Endothelial cell of umbilical vein (primary cell): ENCODE results near the gene DDX4. TPM values are rescaled to one million over a fixed set of nuclear protein-coding genes. Genes with fewer than 3 reads are reported as not detected.

Experiments
- BruUV-seq: library from RNA; stranded (reverse); fragments of 400-500 nt; replicated peaks from 2 replicates; lab custom pipeline; 2021; lab: Mats Ljungman, UMichigan
- CTCF ChIA-PET: fragments of 300-600, 350-600 bp; sonication (Branson Sonifier 250); formaldehyde crosslinking; loops from one replicate; lab custom pipeline; 2021; ENCODE audit warnings: antibody characterized with exemption, inconsistent platforms; lab: Charles Lee
- POLR2A ChIA-PET: fragments of 300-600, 350-600 bp; sonication (Branson Sonifier 250); formaldehyde crosslinking; loops from one replicate; lab custom pipeline; 2021; ENCODE audit warnings: antibody characterized with exemption, inconsistent platforms; lab: Charles Lee
- DNase-seq: peaks from one replicate; pipeline ENCODE4 v3.0.0-alpha.2; 2011; ENCODE audit warnings: low read depth, low spot score
- FAIRE-seq: peaks from 2 replicates; lab custom pipeline; 2011; peaks lifted over from hg19 to GRCh38; lab: Jason Lieb, UNC
- H2AFZ ChIP-seq: 2 replicates; pipeline ENCODE4 v1.6.0; 2012; ENCODE audit warnings: low read depth, low read length, control low read depth, inconsistent platforms
- H3K27ac ChIP-seq: 2 replicates; pipeline ENCODE4 v1.5.1; 2011; ENCODE audit warnings: low read depth, mild to moderate bottlenecking, control low read depth, low read length, moderate library complexity; ENCODE audit not compliant: insufficient read depth
- H3K27me3 ChIP-seq, 2 experiments: 2 replicates each; pipeline versions ENCODE4 v1.6.0 to v1.6.1; 2011; ENCODE audit warnings: low read length in 2 of 2, mixed read lengths in 1 of 2; ENCODE audit not compliant: control insufficient read depth in 2 of 2, insufficient read depth in 2 of 2
- H3K36me3 ChIP-seq, 2 experiments: 2 replicates in 1 of 2; 3 replicates in 1 of 2; pipeline ENCODE4 v1.5.1; 2011; ENCODE audit warnings: low read length in 2 of 2, mild to moderate bottlenecking in 1 of 2, moderate library complexity in 1 of 2; ENCODE audit not compliant: control insufficient read depth in 2 of 2, insufficient read depth in 2 of 2; ENCODE audit errors: extremely low read depth in 1 of 2
- H3K4me1 ChIP-seq: 3 replicates; pipeline ENCODE4 v1.5.1; 2011; ENCODE audit warnings: mild to moderate bottlenecking, low read length; ENCODE audit not compliant: control insufficient read depth, insufficient read depth; ENCODE audit errors: extremely low read depth
- H3K4me2 ChIP-seq: 2 replicates; pipeline ENCODE4 v1.6.1; 2011; ENCODE audit warnings: low read length, control low read depth, mixed read lengths; ENCODE audit not compliant: insufficient read depth
- H3K4me3 ChIP-seq, 3 experiments: fragments of 200-600 bp in 1 of 3; sonication (generic), shearing (Covaris generic) in 1 of 3; replicated peaks in 1 of 3; 2 replicates each; pipeline ENCODE4 v1.5.1; 2011 to 2016; ENCODE audit warnings: control low read depth in 3 of 3, low read length in 3 of 3, mild to moderate bottlenecking in 2 of 3, inconsistent platforms in 1 of 3, low read depth in 1 of 3, moderate library complexity in 1 of 3; ENCODE audit not compliant: insufficient read depth in 1 of 3
- H3K79me2 ChIP-seq: 2 replicates; pipeline ENCODE4 v1.6.0; 2012; ENCODE audit warnings: low read length, inconsistent platforms; ENCODE audit not compliant: control insufficient read depth, insufficient read depth
- H3K9ac ChIP-seq: replicated peaks from 2 replicates; pipeline ENCODE3; 2011; ENCODE audit warnings: low read length, control low read depth; ENCODE audit not compliant: insufficient read depth; ENCODE audit errors: extremely low read depth
- H3K9me1 ChIP-seq: replicated peaks from 3 replicates; pipeline ENCODE4 v1.6.0; 2011; ENCODE audit warnings: mild to moderate bottlenecking, low read length; ENCODE audit not compliant: control insufficient read depth, insufficient read depth; ENCODE audit errors: extremely low read depth
- H3K9me3 ChIP-seq: replicated peaks from 2 replicates; pipeline ENCODE4 v1.5.1; 2012; ENCODE audit warnings: low read length, inconsistent platforms; ENCODE audit not compliant: control insufficient read depth, insufficient read depth
- H4K20me1 ChIP-seq: replicated peaks from 2 replicates; pipeline ENCODE3; 2011; ENCODE audit warnings: mild to moderate bottlenecking, low read length; ENCODE audit not compliant: control insufficient read depth, insufficient read depth; ENCODE audit errors: extremely low read depth
- CTCF ChIP-seq, 2 donors: IDR thresholded peaks; 1 replicate in 1 of 2; 2 replicates in 1 of 2; pipeline ENCODE4 v1.5.1; 2011; ENCODE audit warnings: low read length in 2 of 2, mild to moderate bottlenecking in 2 of 2, moderate library complexity in 2 of 2, control low read depth in 1 of 2, inconsistent platforms in 1 of 2, low read depth in 1 of 2; ENCODE audit not compliant: insufficient read depth in 1 of 2; ENCODE audit errors: extremely low read depth in 1 of 2
- EZH2 ChIP-seq: IDR thresholded peaks from 2 replicates; pipeline ENCODE4 v1.6.1; 2012; ENCODE audit warnings: borderline replicate concordance, low read depth, mild to moderate bottlenecking, moderate library complexity, low read length, inconsistent platforms; ENCODE audit not compliant: severe bottlenecking
- FOS ChIP-seq: IDR thresholded peaks from 2 replicates; pipeline ENCODE4 v1.6.1; 2011; ENCODE audit warnings: mild to moderate bottlenecking, low read length, moderate library complexity, borderline replicate concordance; ENCODE audit not compliant: insufficient read depth
- GATA2 ChIP-seq: IDR thresholded peaks from 2 replicates; pipeline ENCODE4 v1.7.0; 2011; ENCODE audit warnings: low read depth, mild to moderate bottlenecking, moderate library complexity, mixed read lengths, low read length; ENCODE audit not compliant: insufficient read length, insufficient read depth
- JUN ChIP-seq: IDR thresholded peaks from 2 replicates; pipeline ENCODE4 v1.6.1; 2011; ENCODE audit warnings: borderline replicate concordance, low read depth; ENCODE audit not compliant: insufficient read length, insufficient read depth
- MAX ChIP-seq: IDR thresholded peaks from 2 replicates; pipeline ENCODE4 v1.6.1; 2011; ENCODE audit not compliant: insufficient read depth, insufficient read length
- MYC ChIP-seq: IDR thresholded peaks from one replicate; pipeline ENCODE4 v1.6.1; 2011; ENCODE audit warnings: mild to moderate bottlenecking, low read depth, low read length
- POLR2A ChIP-seq: IDR thresholded peaks from 2 replicates; pipeline ENCODE4 v1.6.1; 2012; ENCODE audit warnings: low read depth, mild to moderate bottlenecking, control low read depth, low read length
- POLR2AphosphoS5 ChIP-seq: IDR thresholded peaks from 2 replicates; pipeline ENCODE4 v1.6.1; 2012; ENCODE audit warnings: low read depth, mild to moderate bottlenecking, control low read depth, low read length, moderate library complexity; ENCODE audit not compliant: insufficient read depth
- dilution Hi-C: fragments of 300-500 bp; cut with MboI; formaldehyde crosslinking; loops from one replicate; pipeline ENCODE4 v1.15.0; 2019; ENCODE audit warnings: low sequenced_read_pairs; ENCODE audit not compliant: extremely low pct_ligation_motif_present
- intact Hi-C: fragments of 100-400 bp; cut with micrococcal nuclease; formaldehyde crosslinking; loops from one replicate; pipeline ENCODE4 v1.10.0; 2022
- polyA plus RNA-seq, 4 experiments: library from polyadenylated mRNA; depleted of rRNA in 3 of 4; stranded (reverse) in 3 of 4; unstranded in 1 of 4; fragments of >200 nt; gene quantifications; 2 replicates each; pipeline versions ENCODE4 v1.2.1 to v1.2.3, GENCODE V29; 2011 to 2012; ENCODE audit warnings: missing spikeins in 1 of 4
- small RNA-seq: library from RNA; depleted of rRNA; stranded (forward); fragments of <200 nt; gene quantifications from one replicate; pipeline ENCODE3, GENCODE V24; 2012; ENCODE audit warnings: low replicate concordance, low read depth; ENCODE audit not compliant: insufficient read depth, insufficient read length
- total RNA-seq: library from RNA; stranded (reverse); gene quantifications from 2 replicates; pipeline ENCODE4 v1.2.3, GENCODE V29; 2021

The DDX4 gene
- total and polyA plus RNA-seq, 2 donors (not counting 3 experiments of a cell fraction or from before 2014, with no cell fraction given): not detected

- no TSS peak for BruUV-seq
- H2AFZ ChIP-seq: no peak overlapping the region
- intact Hi-C loops (loop anchor here (5.0 kb wide), 1 partner anchor 154 kb away; the partner anchor contains the start of gene SLC38A9), dilution Hi-C loops (no loop called here)
- ChIA-PET CTCF (interaction anchor here (1.1 kb wide), 1 partner anchor 15 kb away, joined by 3 read pairs; the partner anchor contains the start of gene IL31RA), POLR2A (no interaction called here)
- H3K4me3 ChIP-seq: no peak overlapping the region
- H3K79me2 ChIP-seq: no peaks in the 10 kb centered on the region
- H3K4me2 ChIP-seq: no peak overlapping the region
- H4K20me1 ChIP-seq: no peaks in the 10 kb centered on the region
- no peaks in the 10 kb centered on the region for H3K9me1 ChIP-seq
- no peaks in the 10 kb centered on the region for H3K27me3 ChIP-seq
- H3K9me3 ChIP-seq: no peaks in the 10 kb centered on the region
- TF ChIP-seq FOS: no peak
- TF ChIP-seq CTCF (IDR thresholded peaks at IDR 0.05; ENCODE audit: extremely low read depth in 1 of 2, insufficient read depth in 1 of 2, low read depth in 1 of 2, low read length in 2 of 2): no peak
- no peak for TF ChIP-seq MYC
- TF ChIP-seq POLR2AphosphoS5: no peak
- TF ChIP-seq EZH2: no peak
- TF ChIP-seq MAX: no peak
- no peak for TF ChIP-seq GATA2
- TF ChIP-seq POLR2A: no peak
- TF ChIP-seq JUN: no peak
- FAIRE-seq: no peak
- no peak overlapping the region for H3K27ac ChIP-seq
- peaks cover 19% of the 10 kb centered on the region for H3K4me1 ChIP-seq
- no peak overlapping the region for H3K9ac ChIP-seq
- no peaks in the 10 kb centered on the region for H3K36me3 ChIP-seq
- DNase-seq: no peak
Observed at GRCh38 chr5:55866485-55866884, 128.6 kb downstream of the DDX4 start.

Small RNAs within 50 kb of the gene (small RNA-seq; reads per million reads assigned to genes)
- not detected for gene AC016632.1
- not detected for gene RNA5SP183

Other genes starting within 250 kb of the DDX4 start
- 14.3 and 14.6 TPM in 2 replicates for gene PLPP1, start 203.1 kb upstream of the DDX4 start, total RNA-seq
- 22.1 and 25.9 TPM in 2 replicates for gene PLPP1, start 203.1 kb upstream of the DDX4 start, polyA plus RNA-seq
- 24.9 and 29.0 TPM in 2 replicates for gene SLC38A9, start 25.7 kb upstream of the DDX4 start, total RNA-seq
- 12.0 and 14.1 TPM in 2 replicates for gene SLC38A9, start 25.7 kb upstream of the DDX4 start, polyA plus RNA-seq
- gene IL31RA, start 113.3 kb downstream of the DDX4 start, total RNA-seq: 0.75 and 0.90 TPM in 2 replicates
- gene IL31RA, start 113.3 kb downstream of the DDX4 start, polyA plus RNA-seq: 0.06 and 0.14 TPM in 2 replicates